Activated T-helper 1 cell treated with Interleukin-2 at 50 U/mL for 16 hours (primary cell): ENCODE results near the gene SPRY4.
"Not testable (repeated sequence)": the region's sequence is repeated elsewhere in the genome, so short reads cannot be mapped to it uniquely, and the experiment has no call there.

ENCODE experiments used
- DNase-seq: peaks from one replicate; pipeline ENCODE4 v3.0.0-alpha.2; 2020; ENCODE audit warnings: low read depth

The SPRY4 gene

GRCh38 chr5:142334538-142334937 is 9.7 kb upstream of the SPRY4 start:
- no peak for DNase-seq

- DNase-seq: not testable (repeated sequence)
These were observed 8.9 kb upstream of the SPRY4 start for GRCh38 chr5:142333749-142334148.

- no peak for DNase-seq
These were observed 5.6 kb upstream of the SPRY4 start for GRCh38 chr5:142330444-142330843.

- DNase-seq: no peak
These were observed 5.2 kb upstream of the SPRY4 start for GRCh38 chr5:142330026-142330425.

GRCh38 chr5:142327111-142327842 is 2.5 kb upstream of the SPRY4 start:
- DNase-seq: no peak

- no peak for DNase-seq
These were observed 1.7 kb upstream of the SPRY4 start for GRCh38 chr5:142326480-142326938.

- no peak for DNase-seq
These were observed 1.1 kb upstream of the SPRY4 start for GRCh38 chr5:142325725-142326479.

- DNase-seq: no peak
These were observed 518 bp downstream of the SPRY4 start for GRCh38 chr5:142324136-142324870.

- no peak for DNase-seq
These were observed 1.2 kb downstream of the SPRY4 start for GRCh38 chr5:142323480-142324135.

- DNase-seq: no peak
These were observed 1.9 kb downstream of the SPRY4 start for GRCh38 chr5:142322747-142323479.

GRCh38 chr5:142322403-142322746 is 2.4 kb downstream of the SPRY4 start:
- DNase-seq: no peak

GRCh38 chr5:142320851-142321560 is 3.8 kb downstream of the SPRY4 start:
- DNase-seq: no peak

- DNase-seq: no peak
These were observed 4.4 kb downstream of the SPRY4 start for GRCh38 chr5:142320430-142320738.

- no peak for DNase-seq
These were observed 5.0 kb downstream of the SPRY4 start for GRCh38 chr5:142319560-142320429.

GRCh38 chr5:142319105-142319504 is 5.7 kb downstream of the SPRY4 start:
- DNase-seq: no peak

- no peak for DNase-seq
These were observed 7.1 kb downstream of the SPRY4 start for GRCh38 chr5:142317753-142318152.

- no peak for DNase-seq
These were observed 7.6 kb downstream of the SPRY4 start for GRCh38 chr5:142317173-142317572.

GRCh38 chr5:142316681-142317080 is 8.1 kb downstream of the SPRY4 start:
- DNase-seq: no peak

- DNase-seq: no peak
These were observed 8.8 kb downstream of the SPRY4 start for GRCh38 chr5:142316051-142316450.
